D721Med (cell line): ENCODE data around the gene STEAP3.

ENCODE experiments used
- DNase-seq: peaks from one replicate; pipeline ENCODE4 v3.0.0; 2011; ENCODE audit warnings: low spot score; ENCODE audit not compliant: insufficient read length
- FAIRE-seq: peaks from 2 replicates; lab custom pipeline; 2011; peaks lifted over from hg19 to GRCh38; lab: Jason Lieb, UNC
- CTCF ChIP-seq: IDR thresholded peaks from 2 replicates; pipeline ENCODE4 v1.5.1; 2012; ENCODE audit warnings: mild to moderate bottlenecking, control low read depth; ENCODE audit not compliant: insufficient read depth; ENCODE audit errors: missing control alignments

STEAP3 gene

GRCh38 chr2:119292226-119292625, 68.6 kb downstream of the STEAP3 start:
- no peak for DNase-seq
- TF ChIP-seq CTCF, result no peak
- no peak for FAIRE-seq

GRCh38 chr2:119293254-119293653, 69.6 kb downstream of the STEAP3 start:
- no peak for DNase-seq
- TF ChIP-seq CTCF, result no peak
- no peak for FAIRE-seq

GRCh38 chr2:119293900-119294299, 70.3 kb downstream of the STEAP3 start:
- FAIRE-seq (no peak), DNase-seq (no peak)
- TF ChIP-seq CTCF, result no peak

- TF ChIP-seq CTCF, result no peak
- no peak for DNase-seq
- FAIRE-seq, result no peak
These were observed 71.0 kb downstream of the STEAP3 start for GRCh38 chr2:119294671-119295070.

GRCh38 chr2:119295688-119296375, 72.2 kb downstream of the STEAP3 start:
- no peak for TF ChIP-seq CTCF
- FAIRE-seq (no peak), DNase-seq (no peak)

- TF ChIP-seq CTCF, result no peak
- DNase-seq, result no peak
- no peak for FAIRE-seq
These were observed 77.8 kb downstream of the STEAP3 start for GRCh38 chr2:119301413-119301812.

GRCh38 chr2:119304847-119305246, 81.2 kb downstream of the STEAP3 start:
- no peak for FAIRE-seq
- DNase-seq, result no peak

More at GRCh38 chr2:119304847-119305246, 81.2 kb downstream of the STEAP3 start:
- TF ChIP-seq CTCF, result no peak
